Suprapubic skin (tissue), 4 donors: ENCODE measurements around the gene ATF6.

Experiments used
- CTCF ChIP-seq, 2 donors: fragments of 200-600 bp in 1 of 2; fragments of 450-650 bp in 1 of 2; sonication (generic) in 1 of 2; IDR thresholded peaks; one replicate each; pipeline ENCODE4 v1.5.1; 2016 to 2019; ENCODE audit warnings: antibody characterized with exemption in 2 of 2, mild to moderate bottlenecking in 1 of 2, moderate library complexity in 1 of 2
- POLR2A ChIP-seq, 2 donors: fragments of 450-650 bp; IDR thresholded peaks; one replicate each; pipeline ENCODE4 v1.6.1; 2017; ENCODE audit warnings: antibody characterized with exemption in 2 of 2, mild to moderate bottlenecking in 2 of 2, moderate library complexity in 2 of 2
- POLR2AphosphoS5 ChIP-seq, 3 donors: sonication (generic); formaldehyde crosslinking; IDR thresholded peaks; one replicate each; pipeline ENCODE4 v1.6.1; 2017; ENCODE audit warnings: antibody characterized with exemption in 3 of 3

- no peak for TF ChIP-seq POLR2AphosphoS5 (IDR thresholded peaks at IDR 0.05)
- TF ChIP-seq CTCF (IDR thresholded peaks at IDR 0.05): no peak
- no peak for TF ChIP-seq POLR2A (IDR thresholded peaks at IDR 0.05)
Observed at GRCh38 chr1:161840363-161840762, 74.2 kb downstream of the ATF6 start.
